Natural killer cell (primary cell): ENCODE results near the gene WDR76. TPM values are rescaled to one million over a fixed set of nuclear protein-coding genes. Genes with fewer than 3 reads are reported as not detected.
A peak's percentile ranks its signal among the peaks of the same experiment; 100 is the strongest.

Experiments used
- ATAC-seq, 3 donors: fragments of 150-1000 bp in 2 of 3; fragments of 200-7000 bp in 1 of 3; cut with Tn5 transposase; 1 replicate in 1 of 3; 2 replicates in 2 of 3; pipeline ENCODE4 v1.10.0; 2021; ENCODE audit warnings: mild to moderate bottlenecking in 2 of 3, moderate library complexity in 2 of 3
- DNase-seq, 2 donors: peaks; one replicate each; pipeline versions ENCODE4 v3.0.0 to v3.0.0-alpha.2; 2013 to 2021; ENCODE audit warnings: mixed read lengths in 1 of 2
- H3K27ac ChIP-seq: one replicate; pipeline ENCODE4 v1.5.1; 2013; ENCODE audit warnings: mild to moderate bottlenecking, low read length
- H3K27me3 ChIP-seq: one replicate; pipeline ENCODE4 v1.6.1; 2013; ENCODE audit warnings: low read length; ENCODE audit not compliant: control insufficient read depth, insufficient read depth
- H3K36me3 ChIP-seq: one replicate; pipeline ENCODE4 v1.6.1; 2013; ENCODE audit warnings: low read length; ENCODE audit not compliant: control insufficient read depth, insufficient read depth
- H3K4me1 ChIP-seq: one replicate; pipeline ENCODE4 v1.6.1; 2013; ENCODE audit warnings: low read length; ENCODE audit not compliant: control insufficient read depth, insufficient read depth
- H3K4me3 ChIP-seq: one replicate; pipeline ENCODE4 v1.5.1; 2013; ENCODE audit warnings: low read length
- H3K9me3 ChIP-seq: one replicate; pipeline ENCODE4 v1.6.1; 2013; ENCODE audit warnings: low read length; ENCODE audit not compliant: control insufficient read depth, insufficient read depth
- H3K27ac Mint-ChIP-seq, 2 donors: one replicate each; pipeline ENCODE4 v1.8.0; 2022; ENCODE audit warnings: mild to moderate bottlenecking in 2 of 2, mixed read lengths in 2 of 2, moderate library complexity in 1 of 2
- H3K27me3 Mint-ChIP-seq, 2 donors: one replicate each; pipeline ENCODE4 v1.8.0; 2022; ENCODE audit warnings: low read depth in 2 of 2, mixed read lengths in 2 of 2
- H3K36me3 Mint-ChIP-seq: one replicate; pipeline ENCODE4 v1.8.0; 2022; ENCODE audit warnings: mixed read lengths
- H3K4me1 Mint-ChIP-seq, 2 donors: one replicate each; pipeline ENCODE4 v1.8.0; 2022; ENCODE audit warnings: mixed read lengths in 2 of 2
- H3K4me3 Mint-ChIP-seq: one replicate; pipeline ENCODE4 v1.8.0; 2022; ENCODE audit warnings: mild to moderate bottlenecking, moderate library complexity, mixed read lengths
- H3K9me3 Mint-ChIP-seq, 2 donors: one replicate each; pipeline ENCODE4 v1.8.0; 2022; ENCODE audit warnings: mixed read lengths in 2 of 2
- CTCF ChIP-seq: fragments of 200-600 bp; IDR thresholded peaks from one replicate; pipeline ENCODE4 v1.8.0; 2022; ENCODE audit warnings: antibody characterized with exemption
- WGBS: methylation state at CpG from one replicate; pipeline ENCODE4 v1.1.7; 2013; ENCODE audit warnings: missing lambda C conversion rate; ENCODE audit not compliant: insufficient coverage; 5-methylcytosine and 5-hydroxymethylcytosine counted together
- intact Hi-C: fragments of 100-400 bp; cut with micrococcal nuclease; formaldehyde crosslinking; loops from one replicate; pipeline ENCODE4 v1.14.2; 2022
- total RNA-seq, 4 donors: library from RNA; stranded (reverse); fragments of 120-200 nt in 1 of 4; gene quantifications; one replicate each; pipeline versions ENCODE4 v1.2.3 to v1.2.4, GENCODE V29; 2013 to 2022

The WDR76 gene
- total RNA-seq, 3 donors from 2014 or later (not counting 1 experiment from before 2014, with no cell fraction given): 12.4 to 12.9 (median 12.8) TPM

GRCh38 chr15:43881944-43882343, 55.1 kb downstream of the WDR76 start:
- ATAC-seq (no peak), DNase-seq (peak in 1 of 2 donors; percentile 9)
- Mint-ChIP-seq H3K9me3 (no peaks in the 10 kb centered on the region), H3K27me3 (no peaks in the 10 kb centered on the region), H3K4me3 (no peak overlapping the region), H3K27ac (no peak overlapping the region), H3K36me3 (no peaks in the 10 kb centered on the region), H3K4me1 (no peaks in the 10 kb centered on the region)
- 97% methylated on average over 6 of the region's 7 CpGs for WGBS
- Histone ChIP-seq H3K4me1 (no peaks in the 10 kb centered on the region), H3K27me3 (no peaks in the 10 kb centered on the region), H3K4me3 (no peak overlapping the region), H3K27ac (no peak overlapping the region), H3K36me3 (no peaks in the 10 kb centered on the region), H3K9me3 (no peaks in the 10 kb centered on the region)
- intact Hi-C loops: no loop called here
- TF ChIP-seq CTCF: no peak

DNA sequence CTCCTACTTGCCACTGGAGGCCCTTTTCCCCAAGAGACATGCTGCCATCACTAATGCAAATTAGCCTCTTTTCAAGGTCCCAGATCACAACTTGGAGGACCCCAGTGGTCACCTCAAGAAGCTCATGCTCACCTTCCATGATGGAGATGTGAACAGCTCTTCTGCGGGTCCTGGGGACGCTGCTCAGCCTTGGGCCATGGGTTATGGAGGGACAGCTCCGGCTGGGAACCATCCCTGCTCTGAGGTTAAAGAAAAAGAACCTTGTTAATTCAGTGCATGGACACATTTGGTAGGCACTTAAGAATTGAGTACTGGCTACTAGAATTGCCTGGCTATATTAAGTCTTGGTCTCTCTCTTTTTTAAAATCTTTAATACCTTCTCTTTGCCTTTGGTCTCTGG, 56.8 kb downstream of the WDR76 start:
- TF ChIP-seq CTCF: no peak
- Histone ChIP-seq H3K27me3 (no peaks in the 10 kb centered on the region), H3K27ac (no peak overlapping the region), H3K4me1 (no peaks in the 10 kb centered on the region), H3K4me3 (no peak overlapping the region), H3K9me3 (no peaks in the 10 kb centered on the region), H3K36me3 (no peaks in the 10 kb centered on the region)
- 93% methylated on average over 3 of the region's 3 CpGs for WGBS
- Mint-ChIP-seq H3K9me3 (no peaks in the 10 kb centered on the region), H3K4me3 (no peak overlapping the region), H3K36me3 (no peaks in the 10 kb centered on the region), H3K4me1 (no peaks in the 10 kb centered on the region), H3K27me3 (no peaks in the 10 kb centered on the region), H3K27ac (no peak overlapping the region)
- ATAC-seq: no peak
- no peak for DNase-seq
- intact Hi-C loops: no loop called here

DNA sequence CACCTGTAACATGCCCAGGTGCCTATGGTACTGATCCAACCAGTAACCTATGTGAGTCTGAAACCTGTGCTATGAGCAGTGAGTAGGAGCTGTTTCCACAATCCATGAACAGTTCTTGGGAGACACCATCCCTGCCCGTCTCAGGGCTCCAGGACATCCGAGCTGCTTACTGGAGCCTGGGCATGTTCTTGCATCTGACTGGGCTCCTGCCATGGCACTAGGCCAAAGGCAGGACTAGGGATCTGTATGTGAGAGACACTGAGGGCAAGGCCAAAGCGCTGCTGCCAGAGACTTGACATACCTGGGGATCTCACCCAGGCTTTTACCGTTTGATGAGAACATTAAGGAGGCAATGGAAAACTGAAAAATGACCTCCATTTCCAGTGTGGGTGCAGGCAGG, 59.8 kb downstream of the WDR76 start:
- no peaks in the 10 kb centered on the region for H3K9me3 ChIP-seq
- ATAC-seq (no peak), DNase-seq (no peak)
- intact Hi-C loops: no loop called here
- no peak overlapping the region for H3K27ac ChIP-seq
- H3K4me3 ChIP-seq: no peak overlapping the region
- Mint-ChIP-seq H3K4me1 (no peaks in the 10 kb centered on the region), H3K4me3 (no peak overlapping the region), H3K27ac (no peak overlapping the region), H3K27me3 (no peaks in the 10 kb centered on the region), H3K36me3 (no peaks in the 10 kb centered on the region), H3K9me3 (no peaks in the 10 kb centered on the region)
- no peaks in the 10 kb centered on the region for H3K4me1 ChIP-seq
- no peaks in the 10 kb centered on the region for H3K27me3 ChIP-seq
- H3K36me3 ChIP-seq: no peaks in the 10 kb centered on the region
- 91% methylated on average over 4 of the region's 4 CpGs for WGBS
- TF ChIP-seq CTCF: no peak

- H3K36me3 Mint-ChIP-seq: no peaks in the 10 kb centered on the region
- Histone ChIP-seq H3K36me3 (no peaks in the 10 kb centered on the region), H3K9me3 (no peaks in the 10 kb centered on the region), H3K4me3 (no peak overlapping the region), H3K27me3 (no peaks in the 10 kb centered on the region), H3K27ac (no peak overlapping the region), H3K4me1 (no peaks in the 10 kb centered on the region)
- no peak overlapping the region for H3K27ac Mint-ChIP-seq
- H3K9me3 Mint-ChIP-seq: no peaks in the 10 kb centered on the region
- H3K27me3 Mint-ChIP-seq: no peaks in the 10 kb centered on the region
- no peak for DNase-seq
- WGBS: 96% methylated on average over 3 of the region's 5 CpGs
- no peak overlapping the region for H3K4me3 Mint-ChIP-seq
- intact Hi-C loops: no loop called here
- no peak for ATAC-seq
- H3K4me1 Mint-ChIP-seq: no peaks in the 10 kb centered on the region
- no peak for TF ChIP-seq CTCF
These were observed 61.1 kb downstream of the WDR76 start for GRCh38 chr15:43887901-43888300.
